Pulmonary artery endothelial cell (primary cell): ENCODE data around the gene PPID. TPM values are rescaled to one million over a fixed set of nuclear protein-coding genes. Genes with fewer than 3 reads are reported as not detected.
"Not testable (repeated sequence)": the region's sequence is repeated elsewhere in the genome, so short reads cannot be mapped to it uniquely, and the experiment has no call there.

Source experiments
- DNase-seq: peaks from one replicate; pipeline ENCODE4 v3.0.0-alpha.2; 2011; ENCODE audit warnings: low read depth, low spot score
- total RNA-seq: library from RNA; depleted of rRNA; stranded (reverse); fragments of >200 nt; gene quantifications from 2 replicates; pipeline ENCODE4 v1.2.3, GENCODE V29; 2014

PPID gene
- total RNA-seq, 1 donor from 2014 or later = 21.8 TPM

DNA sequence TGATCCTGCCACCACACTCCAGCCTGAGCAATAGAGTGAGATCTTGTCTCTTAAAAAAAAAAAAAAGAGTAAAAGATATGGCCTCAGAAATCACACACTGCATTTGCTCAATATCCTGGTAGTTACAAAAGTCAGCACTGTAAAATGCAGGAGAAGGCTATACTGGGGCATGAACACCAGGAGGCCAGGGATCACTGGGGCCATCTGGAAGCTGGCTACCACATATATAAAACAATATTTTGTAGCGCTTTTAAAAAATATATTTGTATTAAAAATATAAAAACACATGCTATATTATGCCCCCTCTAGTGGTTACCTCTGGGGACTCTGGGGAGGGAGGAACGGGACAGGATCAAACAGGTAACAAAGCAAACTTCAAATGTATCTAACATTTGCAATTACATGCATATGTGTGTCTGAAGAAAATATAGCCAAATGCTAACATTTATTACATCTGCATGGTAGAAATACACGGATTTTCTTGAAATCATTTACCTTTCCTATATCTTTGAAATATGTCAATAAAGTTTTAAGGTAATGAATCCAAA is 55.5 kb downstream of the PPID start:
- no peak for DNase-seq

DNA sequence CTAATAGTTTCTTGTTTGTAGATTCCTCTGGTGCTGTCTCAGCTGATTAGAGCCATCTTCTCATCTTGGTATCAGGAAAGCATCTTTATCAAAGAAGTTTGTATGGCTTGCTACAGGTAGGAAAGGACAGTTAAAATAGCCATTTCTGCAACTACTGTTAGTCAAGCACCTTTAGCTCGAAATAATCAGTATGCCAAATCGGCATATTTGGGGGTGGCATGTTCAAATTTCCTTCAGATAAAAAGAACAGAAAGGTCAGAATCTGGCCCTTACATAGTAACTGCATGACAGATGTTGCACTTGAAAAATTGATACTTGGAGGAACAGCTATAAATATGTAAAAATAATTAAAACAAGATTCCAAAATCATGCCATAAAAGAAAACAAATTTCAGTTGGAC is 56.3 kb downstream of the PPID start:
- DNase-seq = no peak

GRCh38 chr4:158664806-158665205 is 58.4 kb downstream of the PPID start:
- no peak for DNase-seq

- DNase-seq = not testable (repeated sequence)
These were observed 59.2 kb downstream of the PPID start for GRCh38 chr4:158663707-158664625.

DNA sequence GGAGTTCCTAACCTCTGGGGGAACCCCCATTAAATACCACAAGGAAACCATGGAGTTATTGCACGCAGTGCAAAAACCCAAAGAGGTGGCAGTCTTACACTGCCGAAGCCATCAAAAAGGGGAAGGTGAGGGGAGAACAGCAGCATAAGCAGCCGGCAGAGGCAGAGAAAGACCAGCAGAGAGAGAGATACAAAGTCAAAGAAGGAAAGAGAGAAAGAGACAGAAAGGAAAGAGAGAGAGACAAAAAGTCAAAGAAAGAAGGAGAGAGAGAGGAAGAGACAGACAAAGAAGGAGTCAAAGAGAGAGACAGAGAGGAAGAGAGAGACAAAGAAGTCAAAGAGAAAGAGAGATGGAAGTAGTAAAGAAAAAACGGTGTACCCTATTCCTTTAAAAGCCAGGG is 59.9 kb downstream of the PPID start:
- DNase-seq = not testable (repeated sequence)

Other genes starting within 250 kb of the PPID start
- not detected in 2 replicates for gene RXFP1, start 201.5 kb downstream of the PPID start, total RNA-seq
- 14.7 and 16.4 TPM in 2 replicates for gene C4orf46, start 51.5 kb downstream of the PPID start, total RNA-seq
- gene ETFDH, start 51.1 kb downstream of the PPID start, total RNA-seq = 15.9 and 20.3 TPM in 2 replicates
- 13.0 and 22.0 TPM in 2 replicates for gene FNIP2, start 45.6 kb upstream of the PPID start, total RNA-seq